Measurements from ENCODE around the gene TESMIN. TPM values are rescaled to one million over a fixed set of nuclear protein-coding genes. Genes with fewer than 3 reads are reported as not detected.

TESMIN gene
- polyA plus RNA-seq, 1 donor (not counting 4 experiments of a cell fraction or from before 2014, with no cell fraction given): 4.0 TPM

GRCh38 chr11:68784653-68785052 lies 33.3 kb upstream of the TESMIN start:
- DNase-seq (ENCODE audit: low read depth, low spot score) (no peak), FAIRE-seq (no peak)
- Histone ChIP-seq H3K27me3 (ENCODE audit: control insufficient read depth, extremely low read depth, insufficient read depth, low read length) (no peaks in the 10 kb centered on the region), H3K9me3 (ENCODE audit: control insufficient read depth, low read depth, low read length) (no peaks in the 10 kb centered on the region), H3K4me3 (ENCODE audit: control insufficient read depth in 2 of 3, extremely low read depth in 1 of 3, insufficient read depth in 2 of 3, low read depth in 1 of 3, low read length in 3 of 3) (no peak overlapping the region), H4K20me1 (ENCODE audit: control insufficient read depth, extremely low read depth, insufficient read depth, low read length) (no peaks in the 10 kb centered on the region), H3K4me2 (ENCODE audit: control insufficient read depth, extremely low read depth, insufficient read depth, low read depth, low read length) (no peak overlapping the region), H3K27ac (ENCODE audit: control insufficient read depth, insufficient read depth, low read length) (no peak overlapping the region), H3K9ac (ENCODE audit: control insufficient read depth, extremely low read depth, insufficient read depth, low read length) (no peak overlapping the region), H3K36me3 (ENCODE audit: control insufficient read depth in 2 of 2, extremely low read depth in 1 of 2, insufficient read depth in 2 of 2, low read length in 2 of 2) (peaks cover 0 to 19% of the 10 kb centered on the region in 2 experiments), H3K9me1 (ENCODE audit: control insufficient read depth, extremely low read depth, insufficient read depth, low read length) (no peaks in the 10 kb centered on the region), H2AFZ (ENCODE audit: control insufficient read depth, low read length) (no peak overlapping the region), H3K79me2 (ENCODE audit: control insufficient read depth, insufficient read depth, low read length) (no peaks in the 10 kb centered on the region), H3K4me1 (ENCODE audit: control insufficient read depth, extremely low read depth, insufficient read depth, low read length) (no peaks in the 10 kb centered on the region)
- TF ChIP-seq EZH2 (IDR thresholded peaks at IDR 0.05; ENCODE audit: low read length): no peak
- TF ChIP-seq, protein P1, sequence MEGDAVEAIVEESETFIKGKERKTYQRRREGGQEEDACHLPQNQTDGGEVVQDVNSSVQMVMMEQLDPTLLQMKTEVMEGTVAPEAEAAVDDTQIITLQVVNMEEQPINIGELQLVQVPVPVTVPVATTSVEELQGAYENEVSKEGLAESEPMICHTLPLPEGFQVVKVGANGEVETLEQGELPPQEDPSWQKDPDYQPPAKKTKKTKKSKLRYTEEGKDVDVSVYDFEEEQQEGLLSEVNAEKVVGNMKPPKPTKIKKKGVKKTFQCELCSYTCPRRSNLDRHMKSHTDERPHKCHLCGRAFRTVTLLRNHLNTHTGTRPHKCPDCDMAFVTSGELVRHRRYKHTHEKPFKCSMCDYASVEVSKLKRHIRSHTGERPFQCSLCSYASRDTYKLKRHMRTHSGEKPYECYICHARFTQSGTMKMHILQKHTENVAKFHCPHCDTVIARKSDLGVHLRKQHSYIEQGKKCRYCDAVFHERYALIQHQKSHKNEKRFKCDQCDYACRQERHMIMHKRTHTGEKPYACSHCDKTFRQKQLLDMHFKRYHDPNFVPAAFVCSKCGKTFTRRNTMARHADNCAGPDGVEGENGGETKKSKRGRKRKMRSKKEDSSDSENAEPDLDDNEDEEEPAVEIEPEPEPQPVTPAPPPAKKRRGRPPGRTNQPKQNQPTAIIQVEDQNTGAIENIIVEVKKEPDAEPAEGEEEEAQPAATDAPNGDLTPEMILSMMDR (optimal IDR thresholded peaks at IDR 0.05 in 1 of 3, IDR thresholded peaks at IDR 0.05 in 1 of 3, conservative IDR thresholded peaks at IDR 0.05 in 1 of 3; ENCODE audit: extremely low read depth in 1 of 3, insufficient read depth in 2 of 3, low read length in 3 of 3): no peak
- dilution Hi-C loops (cut with MboI; ENCODE audit: extremely low pct_ligation_motif_present, low sequenced_read_pairs): no loop called here

- no peak for DNase-seq (ENCODE audit: low read depth, low spot score)
- dilution Hi-C loops (cut with MboI; ENCODE audit: extremely low pct_ligation_motif_present, low sequenced_read_pairs): no loop called here
Measured at GRCh38 chr11:68783216-68783821, 32.0 kb upstream of the TESMIN start.

More at GRCh38 chr11:68783216-68783821, 32.0 kb upstream of the TESMIN start:
- H4K20me1 ChIP-seq (ENCODE audit: control insufficient read depth, extremely low read depth, insufficient read depth, low read length): no peaks in the 10 kb centered on the region
- H3K36me3 ChIP-seq (ENCODE audit: control insufficient read depth in 2 of 2, extremely low read depth in 1 of 2, insufficient read depth in 2 of 2, low read length in 2 of 2): peaks cover 0 to 19% of the 10 kb centered on the region in 2 experiments
- H3K27ac ChIP-seq (ENCODE audit: control insufficient read depth, insufficient read depth, low read length): no peak overlapping the region
- no peaks in the 10 kb centered on the region for H3K4me1 ChIP-seq (ENCODE audit: control insufficient read depth, extremely low read depth, insufficient read depth, low read length)
- H3K4me2 ChIP-seq (ENCODE audit: control insufficient read depth, extremely low read depth, insufficient read depth, low read depth, low read length): no peak overlapping the region
- no peaks in the 10 kb centered on the region for H3K79me2 ChIP-seq (ENCODE audit: control insufficient read depth, insufficient read depth, low read length)
- H3K9me1 ChIP-seq (ENCODE audit: control insufficient read depth, extremely low read depth, insufficient read depth, low read length): no peaks in the 10 kb centered on the region
- no peak overlapping the region for H3K9ac ChIP-seq (ENCODE audit: control insufficient read depth, extremely low read depth, insufficient read depth, low read length)
- H2AFZ ChIP-seq (ENCODE audit: control insufficient read depth, low read length): no peak overlapping the region
- H3K9me3 ChIP-seq (ENCODE audit: control insufficient read depth, low read depth, low read length): no peaks in the 10 kb centered on the region
- H3K27me3 ChIP-seq (ENCODE audit: control insufficient read depth, extremely low read depth, insufficient read depth, low read length): no peaks in the 10 kb centered on the region
- no peak for FAIRE-seq
- H3K4me3 ChIP-seq (ENCODE audit: control insufficient read depth in 2 of 3, extremely low read depth in 1 of 3, insufficient read depth in 2 of 3, low read depth in 1 of 3, low read length in 3 of 3): no peak overlapping the region
- TF ChIP-seq, protein P1 (optimal IDR thresholded peaks at IDR 0.05 in 1 of 3, IDR thresholded peaks at IDR 0.05 in 1 of 3, conservative IDR thresholded peaks at IDR 0.05 in 1 of 3; ENCODE audit: extremely low read depth in 1 of 3, insufficient read depth in 2 of 3, low read length in 3 of 3): no peak
- TF ChIP-seq EZH2 (IDR thresholded peaks at IDR 0.05; ENCODE audit: low read length): no peak
